HG02870 (cell line): Measurements from ENCODE around the gene TIGAR.

Experiments used
- ATAC-seq: cut with Tn5 transposase; IDR thresholded peaks from one replicate; pipeline ENCODE4 v1.9.1; 2021; ENCODE audit warnings: mild to moderate bottlenecking, moderate library complexity; ENCODE audit not compliant: unreplicated experiment

TIGAR gene, protein sequence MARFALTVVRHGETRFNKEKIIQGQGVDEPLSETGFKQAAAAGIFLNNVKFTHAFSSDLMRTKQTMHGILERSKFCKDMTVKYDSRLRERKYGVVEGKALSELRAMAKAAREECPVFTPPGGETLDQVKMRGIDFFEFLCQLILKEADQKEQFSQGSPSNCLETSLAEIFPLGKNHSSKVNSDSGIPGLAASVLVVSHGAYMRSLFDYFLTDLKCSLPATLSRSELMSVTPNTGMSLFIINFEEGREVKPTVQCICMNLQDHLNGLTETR

DNA sequence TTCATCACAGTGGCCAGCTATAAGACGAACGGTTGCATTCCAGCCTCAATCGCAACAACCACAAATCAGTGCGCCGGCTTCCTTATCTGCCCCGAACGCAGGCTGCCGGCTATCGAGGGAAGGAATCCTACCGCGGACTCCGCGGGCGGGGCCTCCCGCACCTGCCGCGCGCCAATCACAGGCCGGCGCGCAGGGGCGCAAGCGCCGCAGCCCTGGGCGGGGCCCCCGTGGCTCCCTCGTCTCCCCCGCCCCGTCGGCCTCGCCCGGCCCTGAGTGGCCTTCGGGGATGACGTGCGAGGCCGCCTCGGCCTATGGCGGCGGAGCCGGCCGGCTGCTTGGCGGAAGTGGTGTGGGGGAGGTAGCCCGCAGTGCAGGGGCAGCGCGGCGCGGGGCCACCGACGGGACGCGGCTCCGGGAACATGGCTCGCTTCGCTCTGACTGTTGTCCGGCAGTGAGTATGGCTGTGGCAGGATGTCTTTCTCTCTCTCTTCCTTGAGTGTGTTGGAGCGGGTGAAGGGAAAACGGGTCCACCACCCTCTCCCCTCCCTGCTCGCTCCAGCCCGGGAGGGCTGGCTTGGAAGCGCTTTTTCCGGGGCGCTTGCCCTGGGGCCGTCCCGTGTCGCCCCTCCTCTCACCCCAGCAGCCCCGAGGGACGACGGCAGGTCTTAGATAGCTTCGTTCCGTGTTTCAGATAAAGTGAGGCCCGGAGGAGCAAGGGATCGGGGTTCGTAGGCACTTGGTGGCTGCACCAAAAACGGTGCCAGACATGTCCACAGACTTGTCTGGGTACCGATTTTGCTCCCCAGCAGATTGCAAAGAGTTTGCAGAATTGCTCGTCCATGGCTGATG lies at the start of gene TIGAR:
Gene TIGAR (plus strand): TSS at position 361 of the 849 bp plus-strand sequence. CDS start 59 bp downstream, at position 420.
- peak; percentile 91 for ATAC-seq

DNA sequence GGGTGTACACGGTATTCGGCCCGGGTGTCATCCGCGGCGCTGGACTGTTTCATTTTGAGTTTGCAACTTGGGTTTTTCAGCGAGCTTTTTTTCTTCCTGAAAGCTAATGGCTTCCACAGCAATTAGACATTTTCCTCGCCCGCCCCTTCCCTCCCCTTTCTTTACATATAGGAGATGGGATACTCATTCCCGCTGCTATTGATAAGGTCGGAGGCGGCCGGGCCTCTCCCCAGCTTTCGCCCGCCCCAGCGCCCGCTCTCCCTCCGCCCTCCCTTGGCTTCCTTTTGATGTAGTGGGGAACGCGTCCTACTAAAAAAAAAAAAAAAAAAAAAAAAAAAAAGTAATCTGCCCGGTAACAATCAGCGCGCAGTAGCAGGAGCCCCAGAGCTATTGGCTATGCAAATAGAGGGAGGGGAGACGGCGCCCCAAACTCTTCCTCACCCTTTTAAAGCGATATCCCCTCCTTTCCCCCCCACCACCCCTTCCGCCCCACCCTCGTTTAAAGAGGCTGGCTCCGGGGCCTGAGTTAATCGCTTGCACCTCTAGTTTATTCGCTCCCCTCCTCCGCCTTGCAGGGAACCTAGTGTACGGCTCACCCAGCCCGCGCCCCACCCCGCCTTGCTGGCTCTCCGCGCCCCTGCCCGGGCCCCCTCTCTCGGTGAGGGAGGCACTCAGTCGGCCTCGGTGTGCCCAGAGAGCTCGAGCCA lies 49.1 kb upstream of the TIGAR start:
- ATAC-seq, result peak; percentile 39

DNA sequence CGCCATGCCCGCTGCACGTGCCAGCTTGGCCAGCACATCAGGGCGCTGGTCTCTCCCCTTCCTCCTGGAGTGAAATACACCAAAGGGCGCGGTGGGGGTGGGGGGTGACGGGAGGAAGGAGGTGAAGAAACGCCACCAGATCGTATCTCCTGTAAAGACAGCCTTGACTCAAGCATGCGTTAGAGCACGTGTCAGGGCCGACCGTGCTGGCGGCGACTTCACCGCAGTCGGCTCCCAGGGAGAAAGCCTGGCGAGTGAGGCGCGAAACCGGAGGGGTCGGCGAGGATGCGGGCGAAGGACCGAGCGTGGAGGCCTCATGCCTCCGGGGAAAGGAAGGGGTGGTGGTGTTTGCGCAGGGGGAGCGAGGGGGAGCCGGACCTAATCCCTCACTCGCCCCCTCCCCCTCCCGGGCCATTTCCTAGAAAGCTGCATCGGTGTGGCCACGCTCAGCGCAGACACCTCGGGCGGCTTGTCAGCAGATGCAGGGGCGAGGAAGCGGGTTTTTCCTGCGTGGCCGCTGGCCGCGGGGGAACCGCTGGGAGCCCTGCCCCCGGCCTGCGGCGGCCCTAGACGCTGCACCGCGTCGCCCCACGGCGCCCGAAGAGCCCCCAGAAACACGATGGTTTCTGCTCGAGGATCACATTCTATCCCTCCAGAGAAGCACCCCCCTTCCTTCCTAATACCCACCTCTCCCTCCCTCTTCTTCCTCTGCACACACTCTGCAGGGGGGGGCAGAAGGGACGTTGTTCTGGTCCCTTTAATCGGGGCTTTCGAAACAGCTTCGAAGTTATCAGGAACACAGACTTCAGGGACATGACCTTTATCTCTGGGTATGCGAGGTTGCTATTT lies 48.4 kb upstream of the TIGAR start:
- no peak for ATAC-seq

DNA sequence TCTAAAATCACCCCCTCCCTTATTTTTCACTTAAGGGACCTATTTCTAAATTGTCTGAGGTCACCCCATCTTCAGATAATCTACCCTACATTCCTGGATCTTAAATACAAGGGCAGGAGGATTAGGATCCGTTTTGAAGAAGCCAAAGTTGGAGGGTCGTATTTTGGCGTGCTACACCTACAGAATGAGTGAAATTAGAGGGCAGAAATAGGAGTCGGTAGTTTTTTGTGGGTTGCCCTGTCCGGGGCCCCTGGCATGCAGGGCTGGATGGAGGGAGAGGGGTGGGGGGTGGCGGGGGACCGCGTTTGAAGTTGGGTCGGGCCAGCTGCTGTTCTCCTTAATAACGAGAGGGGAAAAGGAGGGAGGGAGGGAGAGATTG lies 47.8 kb upstream of the TIGAR start:
- ATAC-seq, result no peak

DNA sequence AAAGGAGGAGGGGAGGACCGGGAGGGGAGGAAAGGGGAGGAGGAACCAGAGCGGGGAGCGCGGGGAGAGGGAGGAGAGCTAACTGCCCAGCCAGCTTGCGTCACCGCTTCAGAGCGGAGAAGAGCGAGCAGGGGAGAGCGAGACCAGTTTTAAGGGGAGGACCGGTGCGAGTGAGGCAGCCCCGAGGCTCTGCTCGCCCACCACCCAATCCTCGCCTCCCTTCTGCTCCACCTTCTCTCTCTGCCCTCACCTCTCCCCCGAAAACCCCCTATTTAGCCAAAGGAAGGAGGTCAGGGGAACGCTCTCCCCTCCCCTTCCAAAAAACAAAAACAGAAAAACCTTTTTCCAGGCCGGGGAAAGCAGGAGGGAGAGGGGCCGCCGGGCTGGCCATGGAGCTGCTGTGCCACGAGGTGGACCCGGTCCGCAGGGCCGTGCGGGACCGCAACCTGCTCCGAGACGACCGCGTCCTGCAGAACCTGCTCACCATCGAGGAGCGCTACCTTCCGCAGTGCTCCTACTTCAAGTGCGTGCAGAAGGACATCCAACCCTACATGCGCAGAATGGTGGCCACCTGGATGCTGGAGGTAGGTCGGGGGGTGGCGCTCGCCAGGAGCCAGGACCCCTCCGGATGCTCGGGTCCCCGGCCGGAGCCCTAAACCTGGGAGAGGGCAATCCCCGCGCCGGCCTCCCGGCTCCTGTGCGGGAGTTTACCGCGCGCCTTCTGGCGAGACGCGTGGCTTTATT lies 47.2 kb upstream of the TIGAR start, which contains the start of gene CCND2:
Gene CCND2 (plus strand): TSS at position 111 of the 744 bp plus-strand sequence. CDS start 279 bp downstream, at position 390.
- ATAC-seq, result peak; percentile 28

DNA sequence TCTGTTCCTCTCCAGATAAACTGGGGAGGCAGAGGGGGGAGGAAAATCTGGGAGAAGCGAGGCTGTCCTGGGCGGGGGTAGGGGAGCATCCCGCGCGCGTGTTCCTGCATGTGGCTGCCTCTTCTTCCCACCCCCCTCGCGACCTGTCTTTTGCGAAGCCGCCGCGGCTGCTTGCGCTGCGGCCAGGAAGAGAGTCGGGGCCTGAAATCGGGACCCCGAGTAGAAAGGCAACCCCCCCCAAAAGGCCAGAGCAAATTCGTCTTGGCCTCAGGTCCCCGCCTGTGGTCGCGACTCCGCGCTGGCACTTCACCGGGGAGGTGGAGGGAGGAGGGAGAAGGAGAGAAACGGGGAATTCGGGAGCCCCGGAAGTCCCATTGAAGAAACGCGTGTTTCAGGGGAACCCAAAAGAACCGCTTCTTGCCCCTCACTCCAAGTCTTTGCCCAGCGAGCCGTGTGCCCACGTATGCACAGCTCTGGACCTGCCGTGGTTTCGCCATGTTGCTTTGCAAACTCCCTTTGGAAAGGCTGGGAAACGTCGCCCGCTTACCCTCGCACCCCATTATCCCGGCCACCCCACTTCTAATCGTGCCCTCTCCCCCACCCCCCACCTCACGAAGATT lies 46.5 kb upstream of the TIGAR start:
- no peak for ATAC-seq

DNA sequence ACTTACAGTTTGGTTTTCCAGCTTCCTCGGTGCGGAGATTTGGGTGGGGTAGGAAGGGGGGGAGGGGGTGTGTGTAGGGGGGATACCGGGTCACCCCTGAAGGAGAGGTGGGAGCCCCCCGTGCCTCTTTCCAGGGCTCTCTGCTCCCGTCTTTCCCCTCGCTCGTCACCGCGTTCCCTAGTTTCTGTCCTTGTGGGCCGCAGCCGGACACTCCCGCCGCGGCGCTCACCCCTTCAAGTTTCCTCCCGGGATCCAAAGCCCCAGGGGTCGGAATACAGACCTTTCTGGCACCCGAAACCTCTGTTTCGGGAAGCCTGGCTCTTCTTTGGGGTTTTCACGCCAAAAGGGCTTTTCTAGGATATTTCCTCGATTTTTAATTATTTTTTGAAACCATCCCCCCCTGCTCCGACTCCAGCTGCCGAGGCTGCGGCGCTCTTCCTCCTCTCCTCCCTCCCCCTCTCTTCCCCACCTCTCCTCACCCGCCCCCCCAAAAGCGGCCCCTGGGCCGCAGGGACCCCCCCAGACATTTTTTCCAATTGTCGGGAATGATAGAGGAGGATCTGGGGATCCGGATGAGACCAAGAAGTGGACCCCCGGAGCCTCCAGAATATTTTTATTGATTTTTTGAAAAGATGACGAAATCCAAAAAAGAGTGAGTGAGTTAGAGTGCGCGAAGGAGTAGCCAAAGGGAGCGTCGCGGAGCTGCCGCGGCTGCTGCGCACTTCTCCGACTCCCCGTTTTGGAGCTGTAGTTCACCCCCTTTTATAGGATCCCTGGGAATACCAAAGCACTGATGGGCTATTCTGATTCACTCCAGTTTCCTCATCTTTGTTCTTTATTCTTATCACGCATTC lies 45.8 kb upstream of the TIGAR start:
- ATAC-seq, result no peak

DNA sequence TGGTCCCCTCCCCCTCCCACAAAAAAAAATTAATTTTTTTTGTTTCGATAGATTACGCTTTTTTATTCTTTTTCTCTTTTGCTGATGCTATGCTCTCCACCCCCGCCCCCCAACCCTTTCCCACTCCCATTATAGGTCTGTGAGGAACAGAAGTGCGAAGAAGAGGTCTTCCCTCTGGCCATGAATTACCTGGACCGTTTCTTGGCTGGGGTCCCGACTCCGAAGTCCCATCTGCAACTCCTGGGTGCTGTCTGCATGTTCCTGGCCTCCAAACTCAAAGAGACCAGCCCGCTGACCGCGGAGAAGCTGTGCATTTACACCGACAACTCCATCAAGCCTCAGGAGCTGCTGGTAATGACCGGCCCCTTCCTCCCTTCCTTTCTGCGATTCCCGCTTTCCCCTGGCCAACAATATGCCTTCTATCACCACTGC lies 45.1 kb upstream of the TIGAR start:
- ATAC-seq, result no peak

DNA sequence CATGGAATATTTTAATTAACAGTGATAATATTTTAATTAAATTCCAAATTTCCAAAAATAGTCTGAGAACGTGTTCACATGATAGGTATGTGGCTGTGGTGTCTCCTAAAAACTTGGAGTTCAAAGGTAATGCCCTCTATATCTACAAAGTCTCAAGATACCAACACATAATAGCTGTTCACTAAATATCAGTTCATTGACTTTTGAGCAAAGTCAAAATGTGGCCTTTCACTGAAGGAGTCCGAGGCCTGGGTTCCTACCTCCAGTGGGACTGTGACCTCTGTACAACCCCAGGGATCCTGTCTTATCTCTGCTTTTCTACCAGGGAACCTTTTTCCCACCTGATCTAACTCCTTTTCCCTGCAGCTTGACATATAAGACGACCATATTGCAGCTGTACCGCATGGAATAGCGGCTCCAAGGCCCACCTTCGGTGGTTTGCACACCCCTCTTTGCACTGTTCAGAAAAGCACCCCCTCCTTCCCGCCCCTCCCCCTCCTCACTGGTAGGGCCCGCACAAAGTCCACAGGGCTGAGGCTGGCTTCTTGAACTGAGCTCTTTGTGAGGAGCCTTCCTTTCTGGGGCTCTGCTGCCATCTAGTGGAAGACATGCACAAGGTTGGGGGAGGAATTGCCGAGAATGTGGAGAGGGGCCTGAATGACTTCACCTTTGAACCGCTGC lies 44.3 kb upstream of the TIGAR start:
- no peak for ATAC-seq

DNA sequence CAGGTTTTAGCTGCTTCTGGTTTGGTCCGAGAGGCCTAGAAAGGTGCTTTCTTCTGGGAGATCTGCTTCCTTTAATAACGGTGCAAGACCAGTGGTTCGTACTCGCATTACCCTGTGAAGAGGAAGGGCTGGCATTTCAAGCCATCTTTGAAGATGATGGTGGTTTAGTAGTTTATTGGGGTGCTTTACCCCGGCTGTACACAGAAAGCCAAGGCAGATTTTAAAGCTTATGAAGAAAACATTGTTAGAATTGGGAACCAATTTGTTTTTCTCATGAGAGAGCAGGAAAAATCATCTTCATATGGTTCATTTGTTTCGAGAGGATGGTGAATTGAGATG lies 43.8 kb upstream of the TIGAR start:
- ATAC-seq, result no peak

DNA sequence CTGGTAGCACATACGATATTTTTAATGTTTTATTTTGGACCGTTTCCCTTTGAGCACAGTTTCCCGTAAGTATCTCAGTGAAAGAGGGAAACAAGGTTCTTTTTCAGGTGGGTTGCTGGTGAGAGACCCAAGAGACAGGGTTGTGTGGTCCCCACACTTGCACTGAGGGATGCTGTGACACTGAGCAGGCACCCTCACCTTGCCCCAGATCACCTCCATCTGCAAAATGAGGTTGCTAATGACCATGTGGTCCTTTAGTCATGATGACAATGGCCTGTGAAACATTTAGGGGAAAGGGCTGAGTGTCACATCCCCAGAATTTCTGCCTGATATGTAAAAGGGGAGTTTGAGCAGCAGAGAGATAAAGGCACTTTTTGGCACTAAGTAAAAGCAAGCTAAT lies 43.2 kb upstream of the TIGAR start:
- no peak for ATAC-seq

DNA sequence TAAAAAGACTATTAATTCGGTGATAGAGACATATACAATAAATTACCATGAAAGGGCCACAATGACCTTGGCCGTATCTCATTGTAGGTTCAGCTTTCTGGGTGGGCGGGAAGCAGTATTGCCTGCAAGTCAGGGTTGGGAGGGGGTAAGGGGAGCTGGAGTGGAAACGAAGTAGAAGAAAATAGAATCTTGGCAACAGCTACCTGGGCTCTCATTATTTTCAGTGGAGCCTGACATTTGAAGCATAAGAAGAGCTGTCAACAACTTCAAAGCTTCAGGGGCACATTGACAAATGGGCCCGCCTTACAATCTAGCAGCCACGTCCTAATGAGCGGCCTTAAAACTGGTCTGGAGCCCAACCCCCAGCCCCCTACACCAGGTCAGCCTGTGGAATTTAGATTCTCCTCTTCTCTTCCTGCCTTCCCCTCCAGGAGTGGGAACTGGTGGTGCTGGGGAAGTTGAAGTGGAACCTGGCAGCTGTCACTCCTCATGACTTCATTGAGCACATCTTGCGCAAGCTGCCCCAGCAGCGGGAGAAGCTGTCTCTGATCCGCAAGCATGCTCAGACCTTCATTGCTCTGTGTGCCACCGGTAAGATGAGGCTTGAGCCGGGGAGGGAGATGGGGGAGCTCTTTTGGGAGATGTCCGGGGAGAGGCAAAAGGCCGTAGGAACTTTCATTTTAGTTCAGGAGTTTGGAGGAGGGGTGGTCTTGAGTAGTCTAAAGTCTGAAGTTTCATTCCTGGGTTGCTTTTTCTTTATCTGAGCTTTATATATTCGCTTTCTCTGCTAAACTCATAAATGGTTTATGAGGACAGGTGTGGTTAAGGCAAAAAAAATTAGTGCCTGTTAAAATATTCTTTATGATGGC lies 42.5 kb upstream of the TIGAR start:
- ATAC-seq, result no peak

DNA sequence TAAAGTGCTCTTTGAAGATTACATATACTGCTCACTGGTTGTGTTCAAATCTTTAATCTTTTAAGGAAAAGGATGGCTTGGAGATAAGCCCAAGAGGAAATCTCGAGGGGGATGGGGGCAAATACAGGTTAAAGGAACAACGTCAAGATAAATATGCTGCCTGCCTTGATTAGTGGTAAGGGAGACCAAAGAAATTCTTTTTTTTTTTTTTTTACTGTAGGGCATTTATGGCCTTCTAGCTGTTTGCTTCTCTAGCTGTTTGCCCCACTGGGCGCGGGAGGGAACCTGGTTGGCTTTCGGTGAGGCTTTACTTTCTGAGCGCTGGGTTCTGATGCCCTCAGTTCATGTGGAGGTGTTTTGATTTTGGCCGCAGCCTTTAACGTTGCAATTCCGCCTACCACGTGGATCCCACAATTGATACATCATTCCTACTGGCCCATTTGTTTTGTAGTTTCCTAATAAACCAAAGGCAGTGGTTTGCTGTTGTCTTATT lies 41.8 kb upstream of the TIGAR start:
- no peak for ATAC-seq

DNA sequence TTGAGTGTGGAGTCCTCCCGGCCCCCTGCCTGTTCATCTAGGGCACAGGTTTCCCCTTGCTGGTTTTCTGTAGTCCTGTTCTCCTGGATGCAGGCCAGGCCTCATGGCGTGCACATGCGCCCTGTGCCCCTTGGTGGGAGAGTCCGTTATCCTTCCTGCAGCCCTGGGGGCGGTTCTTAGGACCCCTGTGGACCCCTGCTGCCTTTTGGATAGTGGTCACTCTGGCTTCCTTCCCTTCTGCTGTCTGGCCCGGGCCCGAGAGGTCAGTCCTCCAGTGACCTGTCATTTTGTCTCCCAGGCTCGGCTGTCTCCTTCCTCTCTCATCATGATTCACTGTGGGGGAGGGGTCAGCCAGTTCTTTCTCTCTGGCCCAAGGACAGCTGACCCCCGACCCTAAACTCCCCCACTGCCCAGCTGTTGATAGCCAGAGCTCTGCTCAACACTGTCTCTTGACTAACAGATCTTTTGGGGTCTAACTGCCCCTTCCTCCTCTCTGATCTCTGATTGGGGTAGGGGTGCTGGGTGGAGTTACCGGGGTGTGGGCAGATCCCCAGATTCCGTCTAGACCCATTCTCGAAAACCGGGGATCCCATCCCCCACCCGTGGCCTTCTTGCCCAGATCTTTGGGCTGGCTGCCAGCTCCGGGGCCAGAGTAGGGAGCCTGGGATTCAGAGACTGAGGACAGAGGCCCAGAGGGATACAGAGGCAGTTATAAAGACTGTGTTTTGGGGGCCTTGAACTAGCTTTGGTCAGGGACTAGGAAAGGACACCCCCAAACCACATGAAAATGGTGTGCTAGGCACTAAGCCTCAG lies 40.5 kb upstream of the TIGAR start:
- ATAC-seq, result no peak

DNA sequence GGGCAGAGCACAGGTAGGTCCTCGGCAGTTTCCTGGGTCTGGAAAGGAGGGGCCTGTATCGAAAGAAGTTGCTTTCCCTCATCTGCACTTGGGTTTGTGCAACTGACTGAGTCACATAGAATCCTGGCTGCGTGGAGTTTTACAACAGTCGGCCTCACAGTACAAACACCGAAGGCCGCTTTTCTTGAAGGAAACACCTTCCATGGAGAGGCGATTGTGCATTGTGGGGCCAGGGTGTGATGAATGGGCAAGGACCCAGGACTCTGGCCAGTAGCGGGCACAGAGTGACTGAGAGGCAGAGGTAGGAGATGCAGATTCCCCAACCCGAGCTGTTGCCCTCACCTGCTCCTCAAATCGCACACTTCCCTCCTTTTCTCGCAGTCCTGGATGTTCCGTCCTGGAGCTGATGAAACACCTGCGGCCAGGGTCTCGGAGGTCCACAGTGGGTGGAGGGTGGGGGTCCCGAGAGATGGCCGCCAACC lies 39.8 kb upstream of the TIGAR start:
- no peak for ATAC-seq
